Nephron progenitor cell (in vitro differentiated cells): ENCODE results near the gene PRPF6.

Experiments used
- DNase-seq: peaks from one replicate; pipeline ENCODE4 v3.0.0; 2021
- H3K27ac Mint-ChIP-seq: 2 replicates; pipeline ENCODE4 v1.8.0; 2021; ENCODE audit warnings: mild to moderate bottlenecking, moderate library complexity, mixed read lengths
- H3K27me3 Mint-ChIP-seq: 2 replicates; pipeline ENCODE4 v1.8.0; 2021; ENCODE audit warnings: mild to moderate bottlenecking, low read depth, mixed read lengths; ENCODE audit not compliant: poor library complexity
- H3K36me3 Mint-ChIP-seq: 2 replicates; pipeline ENCODE4 v1.8.0; 2021; ENCODE audit warnings: low read depth, mixed read lengths
- H3K4me1 Mint-ChIP-seq: 2 replicates; pipeline ENCODE4 v1.8.0; 2021; ENCODE audit warnings: mixed read lengths
- H3K4me3 Mint-ChIP-seq: 2 replicates; pipeline ENCODE4 v1.8.0; 2021; ENCODE audit warnings: mild to moderate bottlenecking, moderate library complexity, mixed read lengths
- H3K9me3 Mint-ChIP-seq: 2 replicates; pipeline ENCODE4 v1.8.0; 2021; ENCODE audit warnings: mild to moderate bottlenecking, moderate library complexity, mixed read lengths
- TF ChIP-seq, protein P1 (sequence below): fragments of 200-600 bp; sonication (generic); IDR thresholded peaks from 2 replicates; pipeline ENCODE4 v1.5.0; 2021; ENCODE audit warnings: antibody characterized with exemption

PRPF6 gene

DNA sequence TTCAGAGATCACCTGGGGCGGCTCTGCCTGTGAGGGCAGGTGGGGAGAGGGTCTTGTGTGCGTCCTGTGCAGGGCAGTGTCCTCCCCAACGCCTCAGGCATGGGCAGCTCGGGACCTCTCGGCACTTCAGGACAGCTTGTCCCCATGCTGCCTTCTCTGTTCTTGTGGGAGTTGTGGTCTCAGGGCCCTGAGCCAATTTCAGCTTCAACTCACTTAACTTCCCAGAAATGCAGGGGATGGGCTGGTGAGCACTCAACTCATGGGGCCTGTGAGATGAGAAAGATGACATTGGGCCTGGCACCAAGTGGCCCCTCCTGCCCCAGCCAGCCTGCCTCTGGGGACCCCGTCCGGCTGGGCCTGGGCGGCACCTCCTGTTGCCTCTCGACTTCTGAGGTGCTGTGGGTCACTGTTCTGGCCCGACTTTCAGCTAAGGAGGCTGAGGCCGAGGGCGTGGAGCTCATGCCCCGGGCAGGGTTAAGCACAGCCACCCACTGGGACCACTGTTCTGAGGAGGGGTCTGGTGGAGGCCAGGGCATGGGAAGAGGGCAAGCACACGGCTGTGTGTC is 91.6 kb downstream of the PRPF6 start:
- Mint-ChIP-seq H3K27me3 (no peaks in the 10 kb centered on the region), H3K4me1 (no peaks in the 10 kb centered on the region), H3K4me3 (no peak overlapping the region), H3K9me3 (no peaks in the 10 kb centered on the region), H3K36me3 (no peaks in the 10 kb centered on the region), H3K27ac (no peak overlapping the region)
- no peak for DNase-seq
- TF ChIP-seq, protein P1, sequence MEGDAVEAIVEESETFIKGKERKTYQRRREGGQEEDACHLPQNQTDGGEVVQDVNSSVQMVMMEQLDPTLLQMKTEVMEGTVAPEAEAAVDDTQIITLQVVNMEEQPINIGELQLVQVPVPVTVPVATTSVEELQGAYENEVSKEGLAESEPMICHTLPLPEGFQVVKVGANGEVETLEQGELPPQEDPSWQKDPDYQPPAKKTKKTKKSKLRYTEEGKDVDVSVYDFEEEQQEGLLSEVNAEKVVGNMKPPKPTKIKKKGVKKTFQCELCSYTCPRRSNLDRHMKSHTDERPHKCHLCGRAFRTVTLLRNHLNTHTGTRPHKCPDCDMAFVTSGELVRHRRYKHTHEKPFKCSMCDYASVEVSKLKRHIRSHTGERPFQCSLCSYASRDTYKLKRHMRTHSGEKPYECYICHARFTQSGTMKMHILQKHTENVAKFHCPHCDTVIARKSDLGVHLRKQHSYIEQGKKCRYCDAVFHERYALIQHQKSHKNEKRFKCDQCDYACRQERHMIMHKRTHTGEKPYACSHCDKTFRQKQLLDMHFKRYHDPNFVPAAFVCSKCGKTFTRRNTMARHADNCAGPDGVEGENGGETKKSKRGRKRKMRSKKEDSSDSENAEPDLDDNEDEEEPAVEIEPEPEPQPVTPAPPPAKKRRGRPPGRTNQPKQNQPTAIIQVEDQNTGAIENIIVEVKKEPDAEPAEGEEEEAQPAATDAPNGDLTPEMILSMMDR = no peak

DNA sequence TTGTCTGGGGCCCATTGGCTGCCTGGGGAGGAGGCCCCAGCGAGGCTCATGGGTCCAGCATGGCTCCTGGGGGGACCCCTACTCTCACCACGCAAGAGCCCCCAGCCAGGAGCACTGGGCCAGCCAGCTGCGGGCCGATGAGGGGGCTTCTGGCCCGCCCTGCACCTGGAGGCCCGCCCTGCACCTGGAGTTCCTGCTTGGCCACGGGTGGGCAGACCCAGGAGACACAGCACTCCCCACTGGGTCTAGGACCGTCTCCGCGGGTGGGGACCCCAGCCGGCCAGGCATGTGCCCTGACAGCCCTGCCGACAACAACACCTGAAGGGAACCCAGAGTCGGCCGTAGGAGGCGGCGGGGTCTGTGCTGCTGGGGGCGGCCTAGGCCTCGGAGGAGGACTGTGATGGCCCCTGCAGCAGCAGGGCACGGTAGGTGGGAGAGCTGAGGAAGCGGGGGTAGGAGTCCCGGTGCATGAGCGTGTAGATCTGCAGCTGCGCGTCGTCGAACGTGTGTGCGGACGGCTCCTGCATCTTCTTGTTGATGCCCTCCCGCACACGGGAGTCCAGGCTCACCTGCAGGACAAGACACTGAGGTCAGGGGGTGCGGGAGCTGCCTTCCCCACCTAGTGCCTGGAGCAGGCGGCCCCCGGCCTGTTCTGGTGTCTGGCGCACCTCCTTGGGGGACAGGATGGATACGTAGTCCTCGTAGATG is 92.7 kb downstream of the PRPF6 start:
- TF ChIP-seq, protein P1 = no peak
- Mint-ChIP-seq H3K27ac (no peak overlapping the region), H3K9me3 (no peaks in the 10 kb centered on the region), H3K4me3 (no peak overlapping the region), H3K36me3 (no peaks in the 10 kb centered on the region), H3K4me1 (peaks cover 7% of the 10 kb centered on the region), H3K27me3 (no peaks in the 10 kb centered on the region)
- DNase-seq = no peak

DNA sequence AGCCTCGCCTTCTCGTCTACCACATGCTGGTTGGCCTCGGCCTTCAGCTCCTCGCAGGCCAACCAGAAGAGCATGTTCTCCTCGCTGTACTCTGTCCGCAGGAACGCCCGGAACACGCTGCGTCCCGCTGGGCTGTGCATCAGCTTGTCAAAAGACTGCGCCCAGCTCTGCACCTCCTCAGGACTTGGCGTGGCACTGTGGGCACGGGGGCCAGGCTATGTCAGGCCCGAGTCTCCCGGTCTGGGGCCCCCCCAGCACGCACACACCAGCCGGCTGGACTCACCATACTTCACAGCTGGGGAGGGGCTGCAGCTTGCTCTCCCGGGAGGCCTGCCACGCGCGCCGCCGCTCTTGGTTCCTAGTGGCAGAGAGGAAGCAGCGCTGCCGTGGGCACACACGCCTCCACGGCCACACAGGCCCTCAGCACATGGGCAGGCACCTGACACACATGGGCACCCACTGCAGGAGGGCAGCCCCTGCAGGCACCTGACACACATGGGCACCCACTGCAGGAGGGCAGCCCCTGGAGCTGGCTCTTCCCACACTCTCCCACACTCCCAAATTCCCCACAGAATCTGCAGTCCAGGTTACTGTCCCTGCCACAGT is 93.4 kb downstream of the PRPF6 start:
- H3K27ac Mint-ChIP-seq = no peak overlapping the region
- no peak overlapping the region for H3K4me3 Mint-ChIP-seq

DNA sequence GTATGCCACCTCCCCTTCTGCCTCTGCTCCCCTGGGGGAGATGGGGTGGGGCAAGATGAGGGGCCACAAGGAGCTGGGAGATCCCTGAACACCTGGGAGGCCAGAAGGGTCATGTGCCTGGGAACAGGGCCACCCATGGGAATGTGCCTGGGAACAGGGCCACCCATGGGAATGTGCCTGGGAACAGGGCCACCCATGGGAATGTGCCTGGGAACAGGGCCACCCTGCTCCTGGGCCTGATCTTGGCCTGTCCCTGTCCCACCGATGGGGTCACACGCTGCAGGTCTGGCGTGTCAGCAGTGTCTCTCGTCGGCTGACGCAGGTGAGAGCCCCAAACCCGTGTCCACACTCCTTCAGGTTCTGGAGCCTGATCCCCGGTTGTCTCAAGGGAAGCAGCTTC is 94.0 kb downstream of the PRPF6 start:
- Mint-ChIP-seq H3K36me3 (no peaks in the 10 kb centered on the region), H3K4me1 (peaks cover 13% of the 10 kb centered on the region), H3K27ac (no peak overlapping the region), H3K4me3 (no peak overlapping the region), H3K9me3 (no peaks in the 10 kb centered on the region), H3K27me3 (no peaks in the 10 kb centered on the region)
- DNase-seq = no peak
- TF ChIP-seq, protein P1 = no peak

More for the DNA sequence above, 93.4 kb downstream of the PRPF6 start:
- DNase-seq = no peak
- Mint-ChIP-seq H3K9me3 (no peaks in the 10 kb centered on the region), H3K4me1 (peaks cover 13% of the 10 kb centered on the region), H3K36me3 (no peaks in the 10 kb centered on the region), H3K27me3 (no peaks in the 10 kb centered on the region)
- TF ChIP-seq, protein P1 = no peak

DNA sequence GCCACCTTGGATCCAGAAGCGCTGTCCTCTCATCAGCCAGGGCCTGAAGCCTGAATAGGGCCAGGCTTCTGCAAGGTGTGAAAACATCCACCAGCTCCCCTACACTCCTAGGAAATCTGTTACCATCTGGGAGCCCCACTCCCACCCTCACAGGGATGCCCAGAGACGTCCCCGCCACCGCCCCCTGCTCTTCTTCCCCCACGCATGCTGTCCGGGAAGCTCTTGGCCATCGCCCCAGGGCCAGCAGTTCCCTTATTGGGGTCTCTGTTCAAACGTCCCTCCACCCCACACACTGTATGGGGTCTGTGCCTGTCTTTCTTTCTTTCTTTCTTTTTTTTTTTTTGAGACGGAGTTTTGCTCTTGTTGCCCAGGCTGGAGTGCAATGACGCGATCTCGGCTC is 94.6 kb downstream of the PRPF6 start:
- no peak overlapping the region for H3K4me3 Mint-ChIP-seq
- no peaks in the 10 kb centered on the region for H3K27me3 Mint-ChIP-seq
- TF ChIP-seq, protein P1 = no peak
- no peak overlapping the region for H3K27ac Mint-ChIP-seq
- no peaks in the 10 kb centered on the region for H3K36me3 Mint-ChIP-seq
- no peaks in the 10 kb centered on the region for H3K9me3 Mint-ChIP-seq
- H3K4me1 Mint-ChIP-seq = peaks cover 17% of the 10 kb centered on the region
- DNase-seq = no peak
